Measurements from ENCODE around the gene AP3B1.

DNA sequence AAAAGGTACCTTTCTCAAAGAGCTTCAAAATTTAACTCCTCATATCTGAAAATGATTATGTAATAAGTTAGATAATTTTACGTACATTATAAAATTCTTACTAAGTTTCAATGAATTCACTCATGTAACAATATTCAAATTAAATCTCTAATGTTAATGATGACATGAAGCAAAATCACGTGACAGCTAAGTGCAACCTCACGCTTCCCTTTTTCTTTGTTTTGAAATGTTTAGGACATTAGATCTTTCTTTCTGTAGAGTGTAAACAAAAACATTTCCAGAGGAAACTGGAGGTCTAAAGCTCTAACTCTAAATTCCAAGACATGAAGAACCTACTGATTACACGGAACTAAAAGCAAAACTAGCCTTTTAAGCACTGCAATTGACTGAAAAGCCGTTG, 291.0 kb downstream of the AP3B1 start:
- no peak for TF ChIP-seq CTCF (IDR thresholded peaks at IDR 0.05; ENCODE audit: control extremely low read depth in 1 of 3, insufficient read depth in 1 of 3, low read depth in 1 of 3, low read length in 3 of 3)
- TF ChIP-seq POLR2A (IDR thresholded peaks at IDR 0.05; ENCODE audit: control extremely low read depth in 1 of 2, low read depth in 2 of 2, low read length in 2 of 2) = no peak
- TF ChIP-seq, protein P1, sequence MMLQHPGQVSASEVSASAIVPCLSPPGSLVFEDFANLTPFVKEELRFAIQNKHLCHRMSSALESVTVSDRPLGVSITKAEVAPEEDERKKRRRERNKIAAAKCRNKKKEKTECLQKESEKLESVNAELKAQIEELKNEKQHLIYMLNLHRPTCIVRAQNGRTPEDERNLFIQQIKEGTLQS (IDR thresholded peaks at IDR 0.05; ENCODE audit: insufficient read depth, low read depth, low read length) = no peak
- TF ChIP-seq CEBPB (IDR thresholded peaks at IDR 0.05; ENCODE audit: low read depth, low read length) = no peak

Measured in H1 (cell line).